H1 (cell line): ENCODE results near the gene CAMKMT. TPM values are rescaled to one million over a fixed set of nuclear protein-coding genes. Genes with fewer than 3 reads are reported as not detected.

Experiments
- CHD7 ChIP-seq: fragments of 300-600 bp; sonication (generic); IDR thresholded peaks from 2 replicates; pipeline ENCODE4 v1.7.1; 2012; ENCODE audit warnings: low read length, moderate library complexity, mild to moderate bottlenecking, inconsistent platforms; ENCODE audit not compliant: insufficient replicate concordance
- CTBP2 ChIP-seq: IDR thresholded peaks from 2 replicates; pipeline ENCODE4 v1.7.0; 2011; ENCODE audit warnings: borderline replicate concordance, mild to moderate bottlenecking, moderate library complexity, mixed read lengths, low read length; ENCODE audit not compliant: insufficient read depth, insufficient read length
- EP300 ChIP-seq, 2 experiments: IDR thresholded peaks; 1 replicate in 1 of 2; 2 replicates in 1 of 2; pipeline ENCODE4 v1.6.1; 2011 to 2012; ENCODE audit warnings: low read depth in 2 of 2, low read length in 2 of 2, mild to moderate bottlenecking in 2 of 2, borderline replicate concordance in 1 of 2, inconsistent platforms in 1 of 2, moderate library complexity in 1 of 2
- HDAC2 ChIP-seq, 2 experiments: fragments of 300-600 bp in 1 of 2; sonication (generic) in 1 of 2; IDR thresholded peaks; 2 replicates each; pipeline ENCODE4 v1.6.1; 2011 to 2012; ENCODE audit warnings: low read depth in 2 of 2, low read length in 2 of 2, mild to moderate bottlenecking in 2 of 2, moderate library complexity in 2 of 2, borderline replicate concordance in 1 of 2, inconsistent platforms in 1 of 2
- KDM4A ChIP-seq: IDR thresholded peaks from one replicate; pipeline ENCODE4 v1.7.1; 2012; ENCODE audit warnings: low read depth, mild to moderate bottlenecking, moderate library complexity, low read length, inconsistent platforms; ENCODE audit not compliant: severe bottlenecking
- NRF1 ChIP-seq: IDR thresholded peaks from 2 replicates; pipeline ENCODE4 v1.6.1; 2011; ENCODE audit warnings: mild to moderate bottlenecking, low read depth, low read length, improper control_type of control experiment
- POLR2A ChIP-seq, 2 experiments: IDR thresholded peaks; 1 replicate in 1 of 2; 2 replicates in 1 of 2; pipeline ENCODE4 v1.6.1; 2011; ENCODE audit warnings: low read depth in 2 of 2, low read length in 2 of 2, mild to moderate bottlenecking in 2 of 2; ENCODE audit errors: control extremely low read depth in 1 of 2
- RAD21 ChIP-seq, 2 experiments: IDR thresholded peaks in 1 of 2; conservative IDR thresholded peaks in 1 of 2; 2 replicates each; pipeline ENCODE4 v1.6.1; 2011; ENCODE audit warnings: low read depth in 2 of 2, low read length in 2 of 2, improper control_type of control experiment in 1 of 2, inconsistent platforms in 1 of 2, mild to moderate bottlenecking in 1 of 2, moderate library complexity in 1 of 2
- TAF7 ChIP-seq: optimal IDR thresholded peaks from 2 replicates; pipeline ENCODE3; 2011; ENCODE audit warnings: low read depth, mild to moderate bottlenecking, inconsistent platforms, low read length, moderate library complexity, borderline replicate concordance
- polyA plus RNA-seq, 7 experiments: library from polyadenylated mRNA; depleted of rRNA in 3 of 7; stranded (reverse) in 5 of 7; unstranded in 2 of 7; fragments of >200 nt in 5 of 7; fragments of 200-250 nt in 2 of 7; gene quantifications; 1 replicate in 5 of 7; 2 replicates in 1 of 7; 4 replicates in 1 of 7; pipeline versions ENCODE4 v1.2.1 to v1.2.3, GENCODE V29; 2011 to 2013; ENCODE audit warnings: missing spikeins in 2 of 7, mixed read lengths in 2 of 7
- total RNA-seq: library from RNA; stranded (reverse); fragmentation: NEBNext Ultra II Directional; extraction: Animal tissue kit (Norgen Biotek cat#: 25700); gene quantifications from 2 replicates; pipeline ENCODE4 v1.2.1, GENCODE V29; 2021

CAMKMT gene
- total and polyA plus RNA-seq, 2 of the 8 experiments (the other 6 are each of a cell fraction or from before 2014, with no cell fraction given) = 14.7 to 22.4 TPM

- TF ChIP-seq CHD7 (peak; percentile 75), NRF1 (no peak), EP300 (IDR thresholded peaks at IDR 0.05; ENCODE audit: borderline replicate concordance in 1 of 2, low read depth in 2 of 2, low read length in 2 of 2) (peak in 1 of 2 experiments; percentile 92; a peak in 2 of 3 replicates), RAD21 (IDR thresholded peaks at IDR 0.05 in 1 of 2, conservative IDR thresholded peaks at IDR 0.05 in 1 of 2; ENCODE audit: low read depth in 2 of 2, low read length in 2 of 2) (no peak; a peak in 1 of 4 replicates), KDM4A (peak; percentile 52), CTBP2 (peak; percentile 94), TAF7 (peak; percentile 74), HDAC2 (IDR thresholded peaks at IDR 0.05; ENCODE audit: borderline replicate concordance in 1 of 2, low read depth in 2 of 2, low read length in 2 of 2) (peak in 1 of 2 experiments; percentile 93; a peak in 1 of 4 replicates), POLR2A (IDR thresholded peaks at IDR 0.05; ENCODE audit: control extremely low read depth in 1 of 2, low read depth in 2 of 2, low read length in 2 of 2) (peak in 1 of 2 experiments; percentile 57; a peak in 1 of 3 replicates)
Measured at GRCh38 chr2:44802777-44803424, 441.2 kb downstream of the CAMKMT start (continued).
